SW 1271 (cell line): Measurements from ENCODE around the gene TSPEAR.

Source experiments
- DNase-seq, 2 experiments: peaks; one replicate each; lab custom pipeline; 2025; lab: John Stamatoyannopoulos, UW

TSPEAR gene

GRCh38 chr21:44740742-44741141 lies 29.4 kb upstream of the TSPEAR start:
- no peak for DNase-seq

DNA sequence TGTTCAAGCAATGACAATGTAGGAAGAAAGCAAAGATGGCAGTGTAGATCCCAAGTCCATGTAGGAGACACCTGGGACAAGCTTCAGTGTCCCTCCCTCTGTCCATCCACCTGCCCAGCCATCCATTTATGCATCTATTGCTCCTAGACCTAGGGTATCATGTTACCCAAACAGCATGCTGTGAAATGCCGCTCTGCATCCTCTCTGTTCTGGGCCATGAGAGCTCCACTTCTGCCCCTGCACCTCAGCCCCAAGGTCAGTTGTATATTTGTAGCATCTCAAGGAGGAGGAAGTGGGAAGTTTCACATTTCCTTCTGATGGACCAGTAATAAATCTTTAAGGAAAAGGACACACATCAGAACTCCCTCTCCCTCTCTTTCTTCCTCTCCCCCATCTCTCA lies 27.9 kb upstream of the TSPEAR start:
- DNase-seq, result no peak

- DNase-seq, result no peak
Measured at GRCh38 chr21:44738621-44739020, 27.2 kb upstream of the TSPEAR start.

GRCh38 chr21:44737706-44738354 lies 26.5 kb upstream of the TSPEAR start:
- peak in 1 of 2 experiments; percentile 8 for DNase-seq

- no peak for DNase-seq
Measured at GRCh38 chr21:44736291-44737004, 25.1 kb upstream of the TSPEAR start.

DNA sequence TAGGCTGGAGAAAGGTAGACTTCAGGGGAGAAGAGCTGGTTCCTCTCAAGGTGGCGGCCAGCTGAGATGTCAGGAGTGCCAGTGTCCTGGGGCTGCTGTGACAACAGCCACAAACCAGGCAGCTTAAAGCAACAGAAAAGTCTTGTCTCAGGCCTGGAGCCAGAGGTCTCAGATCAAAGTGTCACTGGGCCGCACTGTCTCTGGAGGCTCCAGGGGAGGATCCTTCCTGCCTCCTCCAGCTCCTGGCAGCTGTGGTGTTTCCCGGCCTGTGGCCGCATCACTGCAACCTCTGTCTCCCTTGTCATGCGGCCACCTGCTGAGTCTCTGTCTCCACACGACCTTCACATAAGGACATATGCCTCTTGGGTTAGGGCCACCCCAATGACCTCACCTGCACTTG lies 24.4 kb upstream of the TSPEAR start:
- DNase-seq, result no peak

DNA sequence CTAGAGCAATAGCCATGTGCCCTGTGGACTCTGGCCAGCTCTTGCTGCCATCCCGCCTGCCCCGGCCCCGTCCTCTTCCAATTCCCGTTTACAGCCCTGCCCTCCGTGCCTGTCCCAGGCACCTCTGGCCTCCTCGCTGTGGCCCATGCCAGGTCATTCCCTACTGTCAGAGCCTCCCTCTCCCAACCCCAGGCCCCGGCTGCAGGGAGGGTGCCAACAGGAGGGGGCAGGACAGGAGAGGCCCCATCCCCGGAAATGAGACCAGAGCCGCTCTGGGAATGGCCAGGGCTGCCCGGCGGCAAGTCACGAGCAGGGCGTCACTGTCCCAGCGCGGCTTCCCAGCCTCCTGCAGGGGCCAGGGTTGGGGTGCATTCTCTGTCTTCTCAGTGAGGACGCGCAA lies 23.5 kb upstream of the TSPEAR start:
- no peak for DNase-seq

- no peak for DNase-seq
Measured at GRCh38 chr21:44734026-44734745, 22.8 kb upstream of the TSPEAR start.

DNA sequence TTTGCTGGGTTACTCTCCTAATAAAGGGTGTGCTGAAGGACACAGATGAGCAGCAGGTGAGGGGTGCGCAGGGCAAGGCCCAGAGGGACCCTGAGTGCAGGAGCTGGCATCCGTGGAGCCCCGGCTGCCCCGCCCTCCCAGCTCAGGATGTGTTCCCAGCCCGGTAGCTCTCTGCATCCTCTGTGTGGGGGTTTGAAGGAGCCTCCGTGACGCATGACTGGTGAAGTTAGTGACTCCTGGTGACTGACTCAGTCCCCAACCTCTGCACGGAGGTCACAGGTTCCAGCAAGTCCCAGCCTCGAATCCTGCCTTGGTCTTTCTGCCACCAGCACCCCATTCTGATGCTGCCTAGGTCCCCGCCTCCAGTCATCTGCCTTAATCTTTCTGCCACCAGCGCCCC lies 21.6 kb upstream of the TSPEAR start:
- DNase-seq, result no peak

- DNase-seq, result no peak
Measured at GRCh38 chr21:44732263-44732662, 20.9 kb upstream of the TSPEAR start.

- DNase-seq, result no peak
Measured at GRCh38 chr21:44730951-44731579, 19.7 kb upstream of the TSPEAR start.

GRCh38 chr21:44730028-44730395 lies 18.6 kb upstream of the TSPEAR start:
- DNase-seq, result no peak

- DNase-seq, result no peak
Measured at GRCh38 chr21:44729336-44730027, 18.1 kb upstream of the TSPEAR start.

DNA sequence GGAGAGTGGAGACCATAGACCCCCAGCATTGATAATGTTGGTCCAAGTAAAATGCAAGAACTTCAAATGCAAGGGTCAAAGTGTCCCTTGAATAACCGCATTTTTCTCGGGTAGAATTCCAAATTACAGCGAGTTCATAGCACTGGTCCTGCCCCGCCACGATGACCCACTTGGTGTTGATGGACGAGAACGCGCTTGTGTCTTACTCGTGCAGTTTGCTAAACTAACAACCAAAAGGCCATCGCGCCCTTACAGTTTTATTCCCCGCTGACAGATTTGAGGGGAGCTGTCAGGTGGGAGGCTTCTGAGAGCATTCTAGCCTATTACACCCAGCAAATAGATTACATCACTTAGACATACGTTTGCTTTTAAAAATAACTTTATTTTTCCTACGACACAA lies 17.3 kb upstream of the TSPEAR start:
- DNase-seq, result no peak

- DNase-seq, result no peak
Measured at GRCh38 chr21:44727757-44728156, 16.4 kb upstream of the TSPEAR start.

DNA sequence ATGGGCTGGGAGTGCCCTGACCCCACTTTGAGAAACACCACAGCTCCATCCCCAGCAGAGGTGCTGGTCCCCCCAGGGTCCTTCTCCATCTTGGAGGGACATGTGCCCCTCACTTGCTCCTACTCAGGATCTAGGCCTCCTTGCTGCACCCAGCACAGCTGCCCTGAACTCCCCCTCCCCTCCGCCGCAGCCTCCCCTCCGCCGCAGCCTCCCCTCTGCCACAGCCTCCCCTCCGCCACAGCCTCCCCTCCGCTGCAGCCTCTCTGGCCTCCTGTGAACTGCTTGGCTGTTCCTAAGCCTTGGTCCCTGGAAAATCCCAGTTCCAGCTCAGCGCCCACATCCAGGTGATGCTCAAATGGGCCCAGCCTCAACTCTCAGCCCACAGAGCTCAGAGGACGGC lies 15.9 kb upstream of the TSPEAR start:
- no peak for DNase-seq

DNA sequence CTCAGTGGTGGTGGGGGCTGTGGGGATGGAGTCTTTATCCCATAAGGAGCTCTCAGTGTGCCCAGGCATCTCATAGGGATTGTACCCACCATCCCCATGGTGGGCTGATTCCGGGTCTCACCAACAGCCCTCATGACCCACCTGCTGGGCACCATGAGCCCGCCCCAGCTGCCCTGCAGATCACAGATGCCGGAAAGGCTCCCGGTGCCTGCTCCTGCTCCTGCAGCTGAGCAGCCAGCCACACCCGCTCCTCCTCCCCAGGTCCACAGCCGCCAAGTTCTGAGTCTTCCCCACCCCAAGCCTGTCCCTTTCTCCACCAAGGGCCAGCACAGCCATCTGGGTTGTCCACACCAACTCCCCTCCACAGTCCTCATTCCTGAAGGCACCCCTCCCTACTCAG lies 15.5 kb upstream of the TSPEAR start:
- no peak for DNase-seq

GRCh38 chr21:44724926-44725325 lies 13.6 kb upstream of the TSPEAR start:
- DNase-seq, result no peak

GRCh38 chr21:44724196-44724595 lies 12.8 kb upstream of the TSPEAR start:
- no peak for DNase-seq

GRCh38 chr21:44723177-44724131 lies 12.1 kb upstream of the TSPEAR start:
- DNase-seq, result no peak

- DNase-seq, result no peak
Measured at GRCh38 chr21:44722731-44723130, 11.4 kb upstream of the TSPEAR start.
